ENCODE results near the gene PLEKHM2. TPM values are rescaled to one million over a fixed set of nuclear protein-coding genes. Genes with fewer than 3 reads are reported as not detected.

Gene PLEKHM2
- total RNA-seq, 4 donors from 2014 or later = 51.3 to 61.6 (median 55.2) TPM

GRCh38 chr1:15714406-15715136 lies 30.5 kb downstream of the PLEKHM2 start:
- Histone ChIP-seq H3K36me3 (peaks cover 40% of the 10 kb centered on the region), H3K9me3 (no peaks in the 10 kb centered on the region), H3K4me1 (peaks cover 7% of the 10 kb centered on the region), H3K27ac (no peak overlapping the region), H3K27me3 (no peaks in the 10 kb centered on the region), H3K4me3 (no peak overlapping the region)
- no peak for TF ChIP-seq POLR2AphosphoS5 (IDR thresholded peaks at IDR 0.05)
- no peak for TF ChIP-seq POLR2A (IDR thresholded peaks at IDR 0.05)
- TF ChIP-seq EP300 (IDR thresholded peaks at IDR 0.05) = no peak
- TF ChIP-seq, protein P1, sequence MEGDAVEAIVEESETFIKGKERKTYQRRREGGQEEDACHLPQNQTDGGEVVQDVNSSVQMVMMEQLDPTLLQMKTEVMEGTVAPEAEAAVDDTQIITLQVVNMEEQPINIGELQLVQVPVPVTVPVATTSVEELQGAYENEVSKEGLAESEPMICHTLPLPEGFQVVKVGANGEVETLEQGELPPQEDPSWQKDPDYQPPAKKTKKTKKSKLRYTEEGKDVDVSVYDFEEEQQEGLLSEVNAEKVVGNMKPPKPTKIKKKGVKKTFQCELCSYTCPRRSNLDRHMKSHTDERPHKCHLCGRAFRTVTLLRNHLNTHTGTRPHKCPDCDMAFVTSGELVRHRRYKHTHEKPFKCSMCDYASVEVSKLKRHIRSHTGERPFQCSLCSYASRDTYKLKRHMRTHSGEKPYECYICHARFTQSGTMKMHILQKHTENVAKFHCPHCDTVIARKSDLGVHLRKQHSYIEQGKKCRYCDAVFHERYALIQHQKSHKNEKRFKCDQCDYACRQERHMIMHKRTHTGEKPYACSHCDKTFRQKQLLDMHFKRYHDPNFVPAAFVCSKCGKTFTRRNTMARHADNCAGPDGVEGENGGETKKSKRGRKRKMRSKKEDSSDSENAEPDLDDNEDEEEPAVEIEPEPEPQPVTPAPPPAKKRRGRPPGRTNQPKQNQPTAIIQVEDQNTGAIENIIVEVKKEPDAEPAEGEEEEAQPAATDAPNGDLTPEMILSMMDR (IDR thresholded peaks at IDR 0.05) = no peak
- WGBS = 51% methylated on average over 4 of the region's 4 CpGs
- DNase-seq (ENCODE audit: low spot score in 2 of 2) = no peak

DNA sequence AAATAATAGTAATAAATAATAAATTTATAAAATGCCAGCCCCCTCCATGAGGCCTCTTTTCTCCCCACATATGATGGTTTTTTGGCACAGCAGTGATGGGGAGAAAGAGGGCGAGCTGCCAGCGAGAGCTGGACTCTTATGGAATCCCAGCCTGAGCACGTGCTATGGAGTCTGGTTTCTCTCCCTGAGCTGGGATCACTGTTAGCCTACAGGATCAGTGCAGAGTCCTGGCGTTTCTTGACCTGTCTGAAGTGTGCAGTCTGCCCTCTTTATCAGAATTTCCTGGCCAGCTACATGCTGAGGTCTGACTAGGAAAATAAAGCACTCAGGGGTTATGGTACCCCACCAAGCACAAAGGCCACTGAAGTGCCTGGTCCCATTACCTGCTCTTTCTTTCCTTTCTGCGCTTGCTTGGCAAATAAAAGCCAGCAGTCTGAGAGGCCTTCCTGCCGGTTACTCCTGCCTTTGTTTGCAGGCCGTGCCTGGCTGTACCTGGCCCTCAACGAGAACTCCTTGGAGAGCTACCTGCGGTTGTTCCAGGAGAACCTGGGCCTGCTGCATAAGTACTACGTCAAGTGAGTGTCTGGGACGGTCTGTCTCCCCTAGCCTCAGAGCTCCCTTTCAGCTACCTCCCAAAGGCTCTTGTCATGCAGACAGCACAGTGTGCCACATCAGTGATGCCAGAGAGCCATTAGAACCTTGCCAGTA lies 33.5 kb downstream of the PLEKHM2 start:
- TF ChIP-seq, protein P1 (IDR thresholded peaks at IDR 0.05) = no peak
- TF ChIP-seq POLR2A (IDR thresholded peaks at IDR 0.05) (no peak), POLR2AphosphoS5 (IDR thresholded peaks at IDR 0.05) (no peak), EP300 (IDR thresholded peaks at IDR 0.05) (no peak)
- Histone ChIP-seq H3K36me3 (peaks cover 67% of the 10 kb centered on the region), H3K27ac (no peak overlapping the region), H3K4me1 (peaks cover 7% of the 10 kb centered on the region), H3K9me3 (no peaks in the 10 kb centered on the region), H3K4me3 (no peak overlapping the region), H3K27me3 (no peaks in the 10 kb centered on the region)
- no peak for DNase-seq (ENCODE audit: low spot score in 2 of 2)
- 84% methylated on average over 11 of the region's 11 CpGs for WGBS

- Histone ChIP-seq H3K27ac (no peak overlapping the region), H3K4me1 (peaks cover 7% of the 10 kb centered on the region), H3K4me3 (no peak overlapping the region), H3K27me3 (no peaks in the 10 kb centered on the region), H3K9me3 (no peaks in the 10 kb centered on the region), H3K36me3 (peaks cover 73% of the 10 kb centered on the region)
- WGBS = 86% methylated on average over 8 of the region's 8 CpGs
- no peak for DNase-seq (ENCODE audit: low spot score in 2 of 2)
- TF ChIP-seq, protein P1 (IDR thresholded peaks at IDR 0.05) = no peak
- TF ChIP-seq POLR2A (IDR thresholded peaks at IDR 0.05) (no peak), POLR2AphosphoS5 (IDR thresholded peaks at IDR 0.05) (no peak), EP300 (IDR thresholded peaks at IDR 0.05) (no peak)
These were observed 34.1 kb downstream of the PLEKHM2 start for GRCh38 chr1:15718199-15718601.

DNA sequence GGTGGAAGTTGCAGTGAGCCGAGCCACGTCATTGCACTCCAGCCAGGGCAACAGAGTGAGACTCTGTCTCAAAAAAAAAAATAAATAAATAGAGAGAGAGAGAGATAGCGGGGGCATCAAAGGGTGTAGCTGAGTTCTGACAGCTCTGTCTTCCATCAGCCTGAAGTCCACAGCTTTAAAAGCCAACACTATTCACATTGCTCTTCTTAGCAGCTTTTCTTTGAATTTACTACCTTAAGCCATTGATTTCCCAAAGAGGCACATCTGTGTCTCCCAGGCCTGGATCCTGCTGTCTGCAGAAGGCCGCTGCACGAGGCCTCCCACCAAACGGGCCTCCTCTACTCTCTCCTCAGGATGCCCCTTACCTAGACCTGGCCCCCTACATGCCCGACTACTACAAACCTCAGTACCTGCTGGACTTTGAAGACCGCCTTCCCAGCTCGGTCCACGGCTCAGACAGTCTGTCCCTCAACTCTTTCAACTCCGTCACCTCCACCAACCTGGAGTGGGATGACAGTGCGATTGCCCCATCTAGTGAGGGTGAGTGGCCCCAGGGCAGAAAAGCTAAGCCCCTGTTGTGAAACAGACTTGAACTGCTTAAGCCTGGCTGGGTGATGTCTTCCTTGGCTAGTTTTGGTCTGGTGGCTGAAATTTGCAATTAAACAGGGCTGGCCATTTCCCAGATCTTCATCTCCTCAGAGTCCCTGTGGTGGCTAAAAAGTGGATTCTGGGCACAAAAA lies 35.4 kb downstream of the PLEKHM2 start:
- H3K36me3 ChIP-seq = peaks cover 81% of the 10 kb centered on the region
- no peaks in the 10 kb centered on the region for H3K9me3 ChIP-seq
- H3K4me1 ChIP-seq = peaks cover 5% of the 10 kb centered on the region
- TF ChIP-seq EP300 (IDR thresholded peaks at IDR 0.05) = no peak
- TF ChIP-seq POLR2A (IDR thresholded peaks at IDR 0.05) = no peak
- no peak for TF ChIP-seq POLR2AphosphoS5 (IDR thresholded peaks at IDR 0.05)
- TF ChIP-seq, protein P1 (IDR thresholded peaks at IDR 0.05) = no peak
- no peak for DNase-seq (ENCODE audit: low spot score in 2 of 2)
- no peak overlapping the region for H3K27ac ChIP-seq
- no peaks in the 10 kb centered on the region for H3K27me3 ChIP-seq
- 94% methylated on average over 12 of the region's 12 CpGs for WGBS
- H3K4me3 ChIP-seq = no peak overlapping the region

DNA sequence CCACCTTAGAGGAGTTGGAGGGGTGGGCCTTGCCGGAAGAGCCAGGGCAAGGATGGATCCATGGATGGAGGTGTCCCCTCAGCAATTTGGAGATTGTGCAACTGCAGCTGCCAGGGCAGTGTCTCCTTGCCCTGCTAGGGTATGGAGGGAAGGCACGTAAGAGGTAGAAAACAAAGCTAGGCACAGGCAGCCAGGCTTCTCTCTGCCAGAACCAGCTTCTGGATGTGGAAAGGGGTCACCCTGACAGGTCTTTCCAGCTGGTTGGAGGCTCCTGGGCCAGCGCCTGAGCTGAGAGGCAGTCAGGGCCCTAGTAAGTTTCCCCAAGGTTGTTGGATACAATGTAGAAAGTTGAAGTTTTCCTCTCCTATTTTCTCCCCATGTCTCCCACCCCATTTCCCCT lies 36.7 kb downstream of the PLEKHM2 start:
- Histone ChIP-seq H3K36me3 (peaks cover 90% of the 10 kb centered on the region), H3K4me1 (no peaks in the 10 kb centered on the region), H3K4me3 (no peak overlapping the region), H3K9me3 (no peaks in the 10 kb centered on the region), H3K27ac (no peak overlapping the region), H3K27me3 (no peaks in the 10 kb centered on the region)
- no peak for TF ChIP-seq POLR2AphosphoS5 (IDR thresholded peaks at IDR 0.05)
- TF ChIP-seq EP300 (IDR thresholded peaks at IDR 0.05) = no peak
- TF ChIP-seq, protein P1 (IDR thresholded peaks at IDR 0.05) = no peak
- no peak for TF ChIP-seq POLR2A (IDR thresholded peaks at IDR 0.05)
- 94% methylated on average over 3 of the region's 3 CpGs for WGBS
- no peak for DNase-seq (ENCODE audit: low spot score in 2 of 2)

Measured in suprapubic skin (tissue), 4 donors.